Right cardiac atrium (tissue), 5 donors: ENCODE measurements around the gene SYNRG. TPM values are rescaled to one million over a fixed set of nuclear protein-coding genes. Genes with fewer than 3 reads are reported as not detected.
A peak's percentile ranks its signal among the peaks of the same experiment; 100 is the strongest.

ENCODE experiments used
- ATAC-seq, 2 donors: fragments of 200-7000 bp; cut with Tn5 transposase; one replicate each; pipeline versions ENCODE4 v1.8.0 to v1.9.1; 2020; ENCODE audit warnings: moderate library complexity in 2 of 2, mild to moderate bottlenecking in 1 of 2
- DNase-seq, 3 donors: peaks; one replicate each; pipeline ENCODE4 v3.0.0-alpha.2; 2020
- H3K27ac ChIP-seq: one replicate; pipeline ENCODE4 v1.5.1; 2013; ENCODE audit warnings: mild to moderate bottlenecking, low read length, control low read depth, moderate library complexity
- H3K27me3 ChIP-seq: one replicate; pipeline ENCODE4 v1.6.1; 2013; ENCODE audit not compliant: control insufficient read depth, insufficient read depth
- H3K4me1 ChIP-seq: one replicate; pipeline ENCODE4 v1.6.1; 2013; ENCODE audit warnings: low read length; ENCODE audit not compliant: control insufficient read depth, insufficient read depth
- H3K4me3 ChIP-seq: one replicate; pipeline ENCODE4 v1.5.1; 2013; ENCODE audit warnings: low read length, control low read depth
- H3K9me3 ChIP-seq: one replicate; pipeline ENCODE4 v1.6.1; 2013; ENCODE audit warnings: low read length; ENCODE audit not compliant: control insufficient read depth
- WGBS: extraction: QIAGEN DNeasy Blood & Tissue Kit; methylation state at CpG from one replicate; pipeline ENCODE4 v1.1.7; 2013; 5-methylcytosine and 5-hydroxymethylcytosine counted together
- intact Hi-C, 4 donors: fragments of 100-400 bp; cut with DNase I; formaldehyde crosslinking; loops; one replicate each; pipeline versions ENCODE4 v1.11.0 to v1.14.0; 2022 to 2023
- polyA plus RNA-seq: library from polyadenylated mRNA; stranded (reverse); fragments of 200-250 nt; gene quantifications from one replicate; pipeline ENCODE4 v1.2.3, GENCODE V29; 2013
- total RNA-seq, 4 donors: library from RNA; stranded (reverse); fragmentation: NEBNext Ultra II Directional; extraction: Animal tissue kit (Norgen Biotek cat#: 25700); gene quantifications; one replicate each; pipeline ENCODE4 v1.2.1, GENCODE V29; 2021
- donor health status: healthy with polysubstance abuse.
- donor health status: DM: no; HTN: yes; CAD: no.
- donor health status: DM: no; HTN: no; CAD: no.
- donor health status: DM: no; HTN: yes; CAD: no; lungs with severe emphysema.
- donor health status: DM: yes; HTN: yes; CAD: no.

Gene SYNRG
- total and polyA plus RNA-seq, 5 donors, result 6.0 to 35.9 (median 35.5) TPM

DNA sequence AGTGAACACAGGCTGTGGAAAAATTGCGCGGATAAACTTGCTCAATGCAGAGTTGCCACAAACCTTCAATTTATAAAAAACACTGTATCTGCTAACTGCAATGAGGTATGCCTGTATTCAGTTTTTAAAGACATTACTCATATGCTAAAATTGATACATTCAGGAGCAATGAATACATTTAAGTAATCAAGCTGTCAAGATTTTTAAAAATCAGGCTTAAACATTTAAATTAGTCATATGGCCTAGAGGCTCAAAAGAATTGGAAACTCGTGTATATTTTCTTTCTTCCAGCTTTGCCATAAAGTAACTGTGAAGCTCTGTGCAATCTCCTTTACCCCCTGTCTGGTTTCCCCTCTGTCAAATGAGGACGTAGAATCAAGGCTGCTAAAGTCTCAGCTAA lies 4.1 kb downstream of the SYNRG start:
- no peak overlapping the region for H3K27ac ChIP-seq
- no peak overlapping the region for H3K4me3 ChIP-seq
- no peaks in the 10 kb centered on the region for H3K9me3 ChIP-seq
- 81% methylated on average over 4 of the region's 4 CpGs for WGBS
- DNase-seq (no peak), ATAC-seq (no peak)
- intact Hi-C loops, result no loop called here
- no peaks in the 10 kb centered on the region for H3K27me3 ChIP-seq
- peaks cover 2% of the 10 kb centered on the region for H3K4me1 ChIP-seq

GRCh38 chr17:37604556-37604955 lies 4.7 kb downstream of the SYNRG start:
- no peak overlapping the region for H3K4me3 ChIP-seq
- intact Hi-C loops, result no loop called here
- WGBS, result 80% methylated on average over 6 of the region's 6 CpGs
- peaks cover 2% of the 10 kb centered on the region for H3K4me1 ChIP-seq
- H3K9me3 ChIP-seq, result no peaks in the 10 kb centered on the region
- no peaks in the 10 kb centered on the region for H3K27me3 ChIP-seq
- DNase-seq, result no peak
- no peak overlapping the region for H3K27ac ChIP-seq
- no peak for ATAC-seq

DNA sequence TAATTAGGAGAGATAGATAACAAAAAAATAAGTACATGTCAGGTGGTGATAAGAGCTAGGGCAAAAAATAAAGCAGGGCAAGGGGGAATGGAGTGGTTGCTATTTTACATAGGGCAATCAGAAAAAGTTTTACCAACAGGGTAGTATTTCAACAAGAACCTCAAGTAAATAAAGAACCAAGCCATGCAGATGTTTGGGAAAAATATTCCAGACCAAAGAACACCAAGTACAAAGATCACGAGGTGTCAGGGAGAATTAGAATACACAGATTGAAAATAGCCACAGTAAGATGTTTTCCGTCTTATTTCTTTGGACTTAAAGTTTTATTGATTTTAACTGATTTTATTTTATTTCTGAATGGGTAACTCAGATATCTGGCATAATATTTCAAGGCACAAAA lies 11.1 kb downstream of the SYNRG start:
- Histone ChIP-seq H3K27me3 (no peaks in the 10 kb centered on the region), H3K9me3 (no peaks in the 10 kb centered on the region), H3K4me3 (no peak overlapping the region), H3K4me1 (no peaks in the 10 kb centered on the region), H3K27ac (no peak overlapping the region)
- ATAC-seq (no peak), DNase-seq (no peak)
- intact Hi-C loops, result no loop called here
- 88% methylated on average over 2 of the region's 2 CpGs for WGBS

GRCh38 chr17:37592291-37592690 lies 16.9 kb downstream of the SYNRG start:
- no peak overlapping the region for H3K27ac ChIP-seq
- H3K4me1 ChIP-seq, result no peaks in the 10 kb centered on the region
- H3K9me3 ChIP-seq, result no peaks in the 10 kb centered on the region
- no peak overlapping the region for H3K4me3 ChIP-seq
- 80% methylated on average over 6 of the region's 6 CpGs for WGBS
- intact Hi-C loops, result no loop called here
- DNase-seq, result no peak
- ATAC-seq, result no peak
- H3K27me3 ChIP-seq, result no peaks in the 10 kb centered on the region

- no peak for ATAC-seq
Measured at GRCh38 chr17:37585066-37585465, 24.2 kb downstream of the SYNRG start.

GRCh38 chr17:37576281-37576680 lies 32.9 kb downstream of the SYNRG start:
- WGBS, result 96% methylated on average over 3 of the region's 3 CpGs
- intact Hi-C loops, result no loop called here
- H3K9me3 ChIP-seq, result no peaks in the 10 kb centered on the region
- H3K4me1 ChIP-seq, result no peaks in the 10 kb centered on the region
- H3K4me3 ChIP-seq, result no peak overlapping the region
- no peak overlapping the region for H3K27ac ChIP-seq
- DNase-seq (no peak), ATAC-seq (no peak)
- no peaks in the 10 kb centered on the region for H3K27me3 ChIP-seq

More at GRCh38 chr17:37585066-37585465, 24.2 kb downstream of the SYNRG start:
- DNase-seq, result no peak
- no peak overlapping the region for H3K27ac ChIP-seq
- no peak overlapping the region for H3K4me3 ChIP-seq
- H3K27me3 ChIP-seq, result no peaks in the 10 kb centered on the region
- no peaks in the 10 kb centered on the region for H3K9me3 ChIP-seq
- intact Hi-C loops, result no loop called here
- no peaks in the 10 kb centered on the region for H3K4me1 ChIP-seq
- WGBS, result 89% methylated on average over 3 of the region's 3 CpGs

DNA sequence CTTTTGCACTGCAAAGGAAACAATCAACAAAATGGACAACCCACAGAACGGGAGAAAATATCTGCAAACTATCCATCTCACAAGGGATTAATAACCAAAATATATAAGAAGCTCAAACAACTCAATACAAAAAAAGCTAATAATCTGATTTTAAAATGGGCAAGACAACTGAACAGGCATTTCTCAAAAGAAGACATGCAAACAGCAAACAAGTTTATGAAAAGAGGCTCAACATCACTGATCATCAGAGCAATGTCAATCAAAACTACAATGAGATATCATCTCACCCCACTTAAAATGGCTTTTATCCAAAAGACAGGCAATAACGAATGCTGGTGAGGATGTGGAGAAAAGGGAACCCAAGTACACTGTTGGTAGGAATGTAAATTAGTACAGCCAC lies 34.8 kb downstream of the SYNRG start:
- 97% methylated on average over 2 of the region's 2 CpGs for WGBS
- no peak for DNase-seq
- Histone ChIP-seq H3K27me3 (no peaks in the 10 kb centered on the region), H3K27ac (no peak overlapping the region), H3K9me3 (no peaks in the 10 kb centered on the region), H3K4me1 (no peaks in the 10 kb centered on the region), H3K4me3 (no peak overlapping the region)
- intact Hi-C loops, result no loop called here
- no peak for ATAC-seq

GRCh38 chr17:37571674-37572073 lies 37.5 kb downstream of the SYNRG start:
- Histone ChIP-seq H3K4me3 (no peak overlapping the region), H3K27me3 (no peaks in the 10 kb centered on the region), H3K27ac (no peak overlapping the region), H3K4me1 (no peaks in the 10 kb centered on the region), H3K9me3 (no peaks in the 10 kb centered on the region)
- no peak for DNase-seq
- intact Hi-C loops, result no loop called here
- 81% methylated on average over 3 of the region's 3 CpGs for WGBS
- no peak for ATAC-seq

DNA sequence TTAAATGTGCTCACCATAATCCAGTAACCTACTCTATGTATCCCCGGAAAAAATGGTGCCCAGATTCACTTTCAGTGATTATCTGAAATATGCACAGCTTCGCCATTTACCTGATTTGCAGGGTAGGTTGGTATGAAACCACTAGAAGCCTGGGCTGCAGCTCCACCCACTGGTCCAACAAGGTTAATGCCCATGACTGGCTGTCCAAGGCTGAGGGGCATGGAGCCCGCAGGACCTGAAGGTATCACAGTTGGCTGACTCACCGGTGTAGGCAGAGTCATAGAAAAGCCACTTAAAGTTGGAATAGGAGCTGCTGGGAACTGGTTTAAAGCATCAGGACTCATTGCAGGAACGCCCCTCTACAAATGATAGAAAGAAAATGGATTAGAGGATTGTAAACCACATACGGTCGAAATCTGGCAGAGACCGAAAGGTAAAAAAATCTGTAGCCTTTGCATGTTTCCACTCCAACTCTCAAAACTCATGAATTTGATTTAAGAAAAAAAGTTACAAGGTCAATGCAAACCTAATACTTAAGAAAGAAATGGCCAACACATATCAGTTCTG lies 38.6 kb downstream of the SYNRG start:
- Histone ChIP-seq H3K4me3 (no peak overlapping the region), H3K9me3 (no peaks in the 10 kb centered on the region), H3K27ac (no peak overlapping the region), H3K27me3 (no peaks in the 10 kb centered on the region), H3K4me1 (no peaks in the 10 kb centered on the region)
- intact Hi-C loops, result no loop called here
- WGBS, result 87% methylated on average over 8 of the region's 8 CpGs
- DNase-seq, result peak in 1 of 3 donors; percentile 64
- peak; percentile 46 to 68 for ATAC-seq

GRCh38 chr17:37568350-37569053 lies 40.7 kb downstream of the SYNRG start:
- DNase-seq (no peak), ATAC-seq (no peak)
- 97% methylated on average over 2 of the region's 2 CpGs for WGBS
- Histone ChIP-seq H3K4me3 (no peak overlapping the region), H3K9me3 (no peaks in the 10 kb centered on the region), H3K27ac (no peak overlapping the region), H3K27me3 (no peaks in the 10 kb centered on the region), H3K4me1 (no peaks in the 10 kb centered on the region)
- intact Hi-C loops, result no loop called here

GRCh38 chr17:37567538-37567937 lies 41.7 kb downstream of the SYNRG start:
- no peak overlapping the region for H3K27ac ChIP-seq

More at GRCh38 chr17:37567538-37567937, 41.7 kb downstream of the SYNRG start:
- DNase-seq (no peak), ATAC-seq (no peak)
- Histone ChIP-seq H3K4me1 (no peaks in the 10 kb centered on the region), H3K27me3 (no peaks in the 10 kb centered on the region), H3K9me3 (no peaks in the 10 kb centered on the region), H3K4me3 (no peak overlapping the region)
- intact Hi-C loops, result no loop called here
- WGBS, result 86% methylated on average over 4 of the region's 4 CpGs
